ENCODE data around the gene ACAP3.

DNA sequence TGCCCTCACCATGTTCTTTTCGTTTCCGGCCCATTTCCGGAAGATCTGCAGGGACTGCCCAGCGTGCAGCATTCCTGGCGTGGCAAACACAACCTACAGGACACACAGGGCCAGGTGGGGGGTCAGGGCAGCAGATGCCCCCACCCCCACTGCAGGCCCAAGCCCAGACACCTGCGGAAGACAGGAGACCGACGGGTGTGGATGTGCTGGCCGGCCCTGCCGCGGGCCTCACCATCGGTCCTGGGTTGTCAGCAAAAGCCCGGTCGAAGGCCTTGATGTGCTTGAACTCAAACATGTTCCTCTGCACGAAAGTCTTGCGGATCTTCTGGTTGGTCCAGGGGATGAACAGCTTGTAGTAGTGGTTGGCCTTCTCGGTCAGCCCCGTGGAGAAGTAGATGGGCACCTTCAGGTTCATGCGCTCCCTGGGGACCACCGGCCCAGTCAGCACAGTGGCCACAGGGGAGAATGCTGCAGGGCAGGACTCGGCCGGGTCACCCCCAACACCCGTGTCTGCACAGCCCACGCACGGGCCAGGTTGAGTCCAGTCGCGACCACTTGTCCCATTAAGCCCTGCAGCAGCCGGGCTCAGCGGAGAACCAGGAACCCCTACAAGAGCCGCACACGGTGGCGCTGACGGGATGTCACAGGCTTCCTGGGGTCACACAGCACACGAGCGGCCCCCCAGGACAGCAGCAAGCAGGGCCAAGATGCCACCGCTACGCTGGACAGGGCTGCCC is 5.9 kb upstream of the ACAP3 start:
- TF ChIP-seq, protein P1, sequence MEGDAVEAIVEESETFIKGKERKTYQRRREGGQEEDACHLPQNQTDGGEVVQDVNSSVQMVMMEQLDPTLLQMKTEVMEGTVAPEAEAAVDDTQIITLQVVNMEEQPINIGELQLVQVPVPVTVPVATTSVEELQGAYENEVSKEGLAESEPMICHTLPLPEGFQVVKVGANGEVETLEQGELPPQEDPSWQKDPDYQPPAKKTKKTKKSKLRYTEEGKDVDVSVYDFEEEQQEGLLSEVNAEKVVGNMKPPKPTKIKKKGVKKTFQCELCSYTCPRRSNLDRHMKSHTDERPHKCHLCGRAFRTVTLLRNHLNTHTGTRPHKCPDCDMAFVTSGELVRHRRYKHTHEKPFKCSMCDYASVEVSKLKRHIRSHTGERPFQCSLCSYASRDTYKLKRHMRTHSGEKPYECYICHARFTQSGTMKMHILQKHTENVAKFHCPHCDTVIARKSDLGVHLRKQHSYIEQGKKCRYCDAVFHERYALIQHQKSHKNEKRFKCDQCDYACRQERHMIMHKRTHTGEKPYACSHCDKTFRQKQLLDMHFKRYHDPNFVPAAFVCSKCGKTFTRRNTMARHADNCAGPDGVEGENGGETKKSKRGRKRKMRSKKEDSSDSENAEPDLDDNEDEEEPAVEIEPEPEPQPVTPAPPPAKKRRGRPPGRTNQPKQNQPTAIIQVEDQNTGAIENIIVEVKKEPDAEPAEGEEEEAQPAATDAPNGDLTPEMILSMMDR (IDR thresholded peaks at IDR 0.05 in 4 of 5, conservative IDR thresholded peaks at IDR 0.05 in 1 of 5), result no peak
- TF ChIP-seq POLR2A (IDR thresholded peaks at IDR 0.05), result no peak

Measured in gastrocnemius medialis (tissue), 4 donors.